ENCODE data around the gene IL3RA.

GRCh38 chrX:1300449-1300848 lies 36.1 kb upstream of the IL3RA start:
- TF ChIP-seq POLR2A (IDR thresholded peaks at IDR 0.05; ENCODE audit: low read depth, low read length) (no peak), POLR2AphosphoS5 (IDR thresholded peaks at IDR 0.05; ENCODE audit: low read depth, low read length) (no peak), TAF1 (IDR thresholded peaks at IDR 0.05; ENCODE audit: borderline replicate concordance, low read depth, low read length) (no peak)

Data from GM12892 (cell line).